Kidney epithelial cell (primary cell): ENCODE measurements around the gene CLN5. TPM values are rescaled to one million over a fixed set of nuclear protein-coding genes. Genes with fewer than 3 reads are reported as not detected.

Experiments used
- DNase-seq: peaks from one replicate; pipeline ENCODE4 v3.0.0-alpha.2; 2010; ENCODE audit warnings: low read depth
- H3K27me3 ChIP-seq: 2 replicates; pipeline ENCODE4 v1.6.0; 2011; ENCODE audit warnings: low read length; ENCODE audit not compliant: control insufficient read depth, insufficient read depth
- H3K36me3 ChIP-seq: 2 replicates; pipeline ENCODE4 v1.5.1; 2011; ENCODE audit warnings: low read length; ENCODE audit not compliant: control insufficient read depth, insufficient read depth
- H3K4me3 ChIP-seq: 2 replicates; pipeline ENCODE4 v1.5.1; 2011; ENCODE audit warnings: low read depth, mild to moderate bottlenecking, control low read depth, low read length
- CTCF ChIP-seq: IDR thresholded peaks from 2 replicates; pipeline ENCODE4 v1.5.1; 2011; ENCODE audit warnings: mild to moderate bottlenecking, moderate library complexity, low read length, control low read depth, inconsistent platforms; ENCODE audit not compliant: insufficient read depth, poor library complexity, severe bottlenecking
- total RNA-seq: library from RNA; depleted of rRNA; stranded (reverse); fragments of >200 nt; gene quantifications from 2 replicates; pipeline ENCODE4 v1.2.3, GENCODE V29; 2015

Gene CLN5
- total RNA-seq, 1 donor from 2014 or later: 26.4 TPM

DNA sequence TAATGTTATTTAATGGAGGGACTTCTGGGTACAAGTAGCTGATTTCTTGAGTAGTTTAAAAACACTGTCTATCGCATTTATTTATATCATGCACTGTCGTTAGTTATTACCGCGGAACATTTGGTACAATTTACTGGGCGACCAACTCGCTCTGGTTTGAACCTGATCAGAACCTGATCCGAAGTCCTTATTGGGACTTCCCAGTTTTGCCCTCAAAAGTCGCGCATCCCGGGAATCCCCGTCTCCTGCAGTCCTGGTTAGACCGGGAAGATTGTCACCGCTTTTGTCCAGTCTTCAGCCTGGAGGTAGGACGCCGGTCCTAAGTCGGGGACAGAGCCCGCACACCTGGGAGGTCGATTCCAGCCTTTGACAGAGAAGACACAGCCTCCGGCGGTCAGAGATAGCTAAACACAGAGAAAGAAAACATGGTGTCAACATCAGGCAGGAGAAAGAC is 694 bp downstream of the CLN5 start:
- TF ChIP-seq CTCF: no peak
- H3K36me3 ChIP-seq: no peaks in the 10 kb centered on the region
- H3K4me3 ChIP-seq: peak overlapping the region; percentile 99
- no peak for DNase-seq
- H3K27me3 ChIP-seq: no peaks in the 10 kb centered on the region

DNA sequence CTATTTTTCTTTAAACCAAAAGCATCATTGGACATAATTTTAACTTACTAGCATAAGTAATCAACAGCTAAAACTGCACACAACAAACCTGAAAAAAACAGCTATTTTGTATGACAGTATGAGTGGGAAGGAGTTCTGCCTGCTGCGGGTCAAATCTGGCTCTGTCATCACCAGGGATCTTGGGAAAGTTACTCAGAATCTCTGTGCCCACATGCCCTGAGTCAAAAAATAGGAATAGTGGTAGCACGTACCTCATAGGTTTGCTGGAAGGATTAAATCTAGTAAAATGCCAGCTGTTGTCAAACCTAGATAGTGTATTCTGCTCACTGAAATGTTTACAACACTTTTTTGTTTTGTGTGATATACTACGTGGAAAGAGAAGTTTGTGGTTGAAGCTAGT is 1.1 kb downstream of the CLN5 start:
- no peak for TF ChIP-seq CTCF
- Histone ChIP-seq H3K36me3 (no peaks in the 10 kb centered on the region), H3K4me3 (peak overlapping the region; percentile 99), H3K27me3 (no peaks in the 10 kb centered on the region)
- no peak for DNase-seq

DNA sequence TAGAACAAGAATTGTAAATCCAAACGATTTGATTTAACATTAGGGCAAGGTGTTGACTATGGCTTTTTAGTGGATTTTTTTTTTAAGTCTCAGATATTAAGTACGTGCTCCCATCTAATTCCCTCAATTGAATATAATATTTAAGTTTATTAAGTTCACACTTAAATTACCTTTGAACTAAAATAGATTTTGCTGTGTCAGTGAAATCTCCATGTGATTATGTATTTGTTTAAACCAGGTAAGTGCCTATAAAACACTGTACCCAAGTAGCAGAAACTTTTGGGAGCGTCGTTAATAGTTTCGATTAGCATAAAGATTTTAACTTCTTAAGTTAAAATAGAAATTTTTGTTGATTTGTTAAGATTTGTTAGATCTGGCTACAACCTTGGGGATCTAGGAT is 1.6 kb downstream of the CLN5 start:
- DNase-seq: no peak
- Histone ChIP-seq H3K27me3 (no peaks in the 10 kb centered on the region), H3K4me3 (no peak overlapping the region), H3K36me3 (no peaks in the 10 kb centered on the region)
- no peak for TF ChIP-seq CTCF

GRCh38 chr13:76994281-76994680 is 2.4 kb downstream of the CLN5 start:
- no peak for TF ChIP-seq CTCF
- H3K36me3 ChIP-seq: no peaks in the 10 kb centered on the region
- no peak overlapping the region for H3K4me3 ChIP-seq
- no peak for DNase-seq
- no peaks in the 10 kb centered on the region for H3K27me3 ChIP-seq

GRCh38 chr13:77000475-77000874 is 8.6 kb downstream of the CLN5 start:
- H3K36me3 ChIP-seq: no peaks in the 10 kb centered on the region
- TF ChIP-seq CTCF: no peak
- DNase-seq: no peak

GRCh38 chr13:77001540-77001939 is 9.7 kb downstream of the CLN5 start:
- Histone ChIP-seq H3K36me3 (no peaks in the 10 kb centered on the region), H3K4me3 (no peak overlapping the region), H3K27me3 (no peaks in the 10 kb centered on the region)
- DNase-seq: no peak
- TF ChIP-seq CTCF: no peak

More at GRCh38 chr13:77000475-77000874, 8.6 kb downstream of the CLN5 start:
- H3K27me3 ChIP-seq: no peaks in the 10 kb centered on the region
- no peak overlapping the region for H3K4me3 ChIP-seq
